ENCODE measurements around the gene SLC35A2. TPM values are rescaled to one million over a fixed set of nuclear protein-coding genes. Genes with fewer than 3 reads are reported as not detected.
"Not testable (repeated sequence)": the region's sequence is repeated elsewhere in the genome, so short reads cannot be mapped to it uniquely, and the experiment has no call there.

Gene SLC35A2
- total RNA-seq, 1 donor from 2014 or later: 24.4 TPM

GRCh38 chrX:48854121-48854804, 57.2 kb downstream of the SLC35A2 start:
- DNase-seq (ENCODE audit: low read depth): not testable (repeated sequence)

GRCh38 chrX:48853494-48853893, 58.0 kb downstream of the SLC35A2 start:
- DNase-seq (ENCODE audit: low read depth): not testable (repeated sequence)

Other genes with a start within 250 kb of the SLC35A2 start
- 0.19 TPM in 1 of 2 replicates, not detected in the other for gene WAS, start 227.8 kb downstream of the SLC35A2 start, total RNA-seq
- gene SUV39H1, start 214.9 kb downstream of the SLC35A2 start, total RNA-seq: 2.8 and 3.1 TPM in 2 replicates
- not detected in 2 replicates for gene GLOD5, start 149.9 kb downstream of the SLC35A2 start, total RNA-seq
- not detected in 2 replicates for gene GATA1, start 125.1 kb downstream of the SLC35A2 start, total RNA-seq
- 60.8 and 75.5 TPM in 2 replicates for gene HDAC6, start 109.6 kb downstream of the SLC35A2 start, total RNA-seq
- gene ERAS, start 85.1 kb downstream of the SLC35A2 start, total RNA-seq: not detected in 2 replicates
- 1.8 and 5.4 TPM in 2 replicates for gene PCSK1N, start 76.0 kb downstream of the SLC35A2 start, total RNA-seq
- 52.4 and 64.3 TPM in 2 replicates for gene TIMM17B, start 13.9 kb downstream of the SLC35A2 start, total RNA-seq
- gene PQBP1, start 13.7 kb downstream of the SLC35A2 start, total RNA-seq: 37.6 and 44.7 TPM in 2 replicates
- gene PIM2, start 7.4 kb upstream of the SLC35A2 start, total RNA-seq: 4.6 and 6.2 TPM in 2 replicates
- 27.0 and 27.9 TPM in 2 replicates for gene OTUD5, start 46.0 kb upstream of the SLC35A2 start, total RNA-seq
- gene KCND1, start 60.2 kb upstream of the SLC35A2 start, total RNA-seq: 0.10 and 0.21 TPM in 2 replicates
- gene GRIPAP1, start 90.6 kb upstream of the SLC35A2 start, total RNA-seq: 22.4 and 24.4 TPM in 2 replicates
- 36.9 and 39.6 TPM in 2 replicates for gene TFE3, start 131.7 kb upstream of the SLC35A2 start, total RNA-seq
- not detected in 2 replicates for gene CCDC120, start 147.4 kb upstream of the SLC35A2 start, total RNA-seq
- 7.1 and 7.4 TPM in 2 replicates for gene PRAF2, start 162.4 kb upstream of the SLC35A2 start, total RNA-seq
- gene WDR45, start 168.2 kb upstream of the SLC35A2 start, total RNA-seq: 49.3 and 64.3 TPM in 2 replicates
- gene GPKOW, start 212.1 kb upstream of the SLC35A2 start, total RNA-seq: 23.9 and 26.7 TPM in 2 replicates

Data from myocyte (in vitro differentiated cells).